Hepatocyte (in vitro differentiated cells): Measurements from ENCODE around the gene MACROD2. TPM values are rescaled to one million over a fixed set of nuclear protein-coding genes. Genes with fewer than 3 reads are reported as not detected.

ENCODE experiments used
- DNase-seq: peaks from one replicate; pipeline ENCODE4 v3.0.0-alpha.2; 2016; ENCODE audit warnings: low spot score
- H2AFZ ChIP-seq: fragments of 200-600 bp; sonication (generic); 2 replicates; pipeline ENCODE4 v1.6.0; 2016; ENCODE audit warnings: antibody characterized with exemption, mild to moderate bottlenecking
- H3K27ac ChIP-seq: fragments of 200-600 bp; sonication (generic); 2 replicates; pipeline ENCODE4 v1.5.1; 2016; ENCODE audit warnings: mild to moderate bottlenecking
- H3K27me3 ChIP-seq: fragments of 200-600 bp; sonication (generic); 2 replicates; pipeline ENCODE4 v1.6.1; 2016
- H3K36me3 ChIP-seq: fragments of 200-600 bp; sonication (generic); replicated peaks from 2 replicates; pipeline ENCODE4 v1.5.1; 2016; ENCODE audit warnings: low read depth; ENCODE audit not compliant: insufficient read depth
- H3K4me1 ChIP-seq: fragments of 200-600 bp; sonication (generic); 2 replicates; pipeline ENCODE4 v1.5.1; 2016; ENCODE audit warnings: mild to moderate bottlenecking, moderate library complexity; ENCODE audit not compliant: insufficient read depth
- H3K4me2 ChIP-seq: fragments of 200-600 bp; sonication (generic); 2 replicates; pipeline ENCODE4 v1.6.0; 2016
- H3K4me3 ChIP-seq: fragments of 200-600 bp; sonication (generic); 2 replicates; pipeline ENCODE4 v1.5.1; 2016; ENCODE audit warnings: mild to moderate bottlenecking
- H3K79me2 ChIP-seq: fragments of 200-600 bp; sonication (generic); 2 replicates; pipeline ENCODE4 v1.6.0; 2017; ENCODE audit warnings: mild to moderate bottlenecking
- H3K9me2 ChIP-seq: fragments of 200-600 bp; sonication (generic); replicated peaks from 2 replicates; pipeline ENCODE4 v1.6.0; 2017; ENCODE audit warnings: mild to moderate bottlenecking; ENCODE audit not compliant: insufficient read depth
- H3K9me3 ChIP-seq: fragments of 200-600 bp; sonication (generic); 2 replicates; pipeline ENCODE4 v1.5.1; 2016; ENCODE audit warnings: low read depth, mild to moderate bottlenecking
- H4K20me1 ChIP-seq: fragments of 200-600 bp; sonication (generic); 2 replicates; pipeline ENCODE4 v1.6.0; 2016; ENCODE audit warnings: mild to moderate bottlenecking; ENCODE audit not compliant: insufficient read depth, poor library complexity, severe bottlenecking
- EZH2 ChIP-seq: fragments of 200-600 bp; sonication (generic); IDR thresholded peaks from 2 replicates; pipeline ENCODE4 v1.6.1; 2016; ENCODE audit warnings: antibody characterized with exemption, mild to moderate bottlenecking, borderline replicate concordance
- EZH2phosphoT487 ChIP-seq: fragments of 200-600 bp; sonication (generic); IDR thresholded peaks from one replicate; pipeline ENCODE4 v1.6.1; 2018; ENCODE audit warnings: antibody characterized with exemption, mild to moderate bottlenecking, low read depth, moderate library complexity; ENCODE audit not compliant: unreplicated experiment, severe bottlenecking
- WGBS: methylation state at CpG from one replicate; pipeline ENCODE4 v1.1.6; 2016; ENCODE audit warnings: low lambda C conversion rate; ENCODE audit errors: missing lambda C conversion rate; 5-methylcytosine and 5-hydroxymethylcytosine counted together
- polyA plus RNA-seq: library from polyadenylated mRNA; unstranded; fragments of >200 nt; fragmentation: Nextera tagmentation; extraction: Ambion mirVana; gene quantifications from 2 replicates; pipeline ENCODE4 v1.2.1, GENCODE V29; 2016
- total RNA-seq: library from RNA; depleted of rRNA; stranded (reverse); fragments of >200 nt; gene quantifications from 2 replicates; pipeline ENCODE4 v1.2.3, GENCODE V29; 2014
- TF ChIP-seq, protein P1 (sequence below): fragments of 200-600 bp; sonication (generic); IDR thresholded peaks from 2 replicates; pipeline ENCODE4 v1.5.1; 2016; ENCODE audit warnings: antibody characterized with exemption, mild to moderate bottlenecking; ENCODE audit not compliant: poor library complexity

MACROD2 gene
- total and polyA plus RNA-seq, 2 experiments from 2014 or later, result 2.4 to 3.1 TPM

DNA sequence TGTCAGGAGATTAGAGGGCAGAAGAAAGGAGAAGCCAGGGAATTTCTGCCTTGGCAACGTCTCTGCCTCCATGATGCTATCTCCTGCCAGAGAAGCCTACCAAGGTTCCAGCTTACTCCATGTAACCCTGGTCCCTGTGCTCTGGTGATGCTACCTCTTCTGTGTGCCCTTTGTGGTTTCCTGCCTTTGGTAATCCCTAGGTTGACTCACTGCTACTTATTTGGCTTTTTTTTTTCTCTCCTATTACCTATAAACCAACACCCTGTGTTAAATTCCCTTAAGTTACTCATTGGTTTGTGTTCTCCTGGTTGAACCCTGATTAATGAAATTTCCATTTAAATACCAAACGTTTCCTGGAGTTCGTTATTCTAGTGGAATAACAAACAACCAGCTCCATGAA lies 869.9 kb downstream of the MACROD2 start:
- no peak overlapping the region for H3K4me2 ChIP-seq
- 86% methylated on average over 3 of the region's 3 CpGs for WGBS
- TF ChIP-seq EZH2phosphoT487 (no peak), EZH2 (no peak)
- TF ChIP-seq, protein P1, sequence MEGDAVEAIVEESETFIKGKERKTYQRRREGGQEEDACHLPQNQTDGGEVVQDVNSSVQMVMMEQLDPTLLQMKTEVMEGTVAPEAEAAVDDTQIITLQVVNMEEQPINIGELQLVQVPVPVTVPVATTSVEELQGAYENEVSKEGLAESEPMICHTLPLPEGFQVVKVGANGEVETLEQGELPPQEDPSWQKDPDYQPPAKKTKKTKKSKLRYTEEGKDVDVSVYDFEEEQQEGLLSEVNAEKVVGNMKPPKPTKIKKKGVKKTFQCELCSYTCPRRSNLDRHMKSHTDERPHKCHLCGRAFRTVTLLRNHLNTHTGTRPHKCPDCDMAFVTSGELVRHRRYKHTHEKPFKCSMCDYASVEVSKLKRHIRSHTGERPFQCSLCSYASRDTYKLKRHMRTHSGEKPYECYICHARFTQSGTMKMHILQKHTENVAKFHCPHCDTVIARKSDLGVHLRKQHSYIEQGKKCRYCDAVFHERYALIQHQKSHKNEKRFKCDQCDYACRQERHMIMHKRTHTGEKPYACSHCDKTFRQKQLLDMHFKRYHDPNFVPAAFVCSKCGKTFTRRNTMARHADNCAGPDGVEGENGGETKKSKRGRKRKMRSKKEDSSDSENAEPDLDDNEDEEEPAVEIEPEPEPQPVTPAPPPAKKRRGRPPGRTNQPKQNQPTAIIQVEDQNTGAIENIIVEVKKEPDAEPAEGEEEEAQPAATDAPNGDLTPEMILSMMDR, result no peak

DNA sequence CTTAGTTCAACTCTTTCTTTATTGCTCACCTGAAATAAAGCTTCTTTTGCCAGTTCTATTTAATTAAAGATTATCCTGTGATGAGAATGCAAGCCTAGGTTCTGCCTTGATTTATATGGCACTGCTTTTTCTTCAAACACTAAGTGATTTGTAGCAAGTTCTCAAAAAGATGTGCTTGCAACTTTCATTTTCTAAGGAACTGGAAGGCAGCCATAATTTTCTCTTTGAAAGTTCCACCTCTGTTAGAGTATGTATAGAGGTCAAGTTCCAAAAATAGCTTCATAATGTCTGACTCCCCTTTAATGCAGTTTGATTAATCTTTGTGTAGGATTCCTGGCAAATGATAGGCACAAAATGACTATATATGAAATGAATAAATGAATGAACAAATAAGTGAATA lies 870.4 kb downstream of the MACROD2 start:
- TF ChIP-seq EZH2phosphoT487 (no peak), EZH2 (no peak)
- TF ChIP-seq, protein P1, result no peak

More for the DNA sequence above, 869.9 kb downstream of the MACROD2 start:
- Histone ChIP-seq H3K27me3 (no peaks in the 10 kb centered on the region), H4K20me1 (no peaks in the 10 kb centered on the region), H3K9me3 (no peaks in the 10 kb centered on the region), H2AFZ (no peak overlapping the region), H3K27ac (no peak overlapping the region), H3K36me3 (no peaks in the 10 kb centered on the region), H3K9me2 (no peaks in the 10 kb centered on the region), H3K4me3 (no peak overlapping the region), H3K79me2 (no peaks in the 10 kb centered on the region), H3K4me1 (no peaks in the 10 kb centered on the region)
- DNase-seq, result no peak

GRCh38 chr20:14866841-14867514 lies 871.7 kb downstream of the MACROD2 start:
- no peak for DNase-seq
- H3K27ac ChIP-seq, result no peak overlapping the region
- TF ChIP-seq EZH2phosphoT487 (no peak), EZH2 (no peak)
- TF ChIP-seq, protein P1, result no peak
- H3K4me1 ChIP-seq, result no peaks in the 10 kb centered on the region
- no peaks in the 10 kb centered on the region for H3K9me2 ChIP-seq
- H3K4me2 ChIP-seq, result no peak overlapping the region
- H3K27me3 ChIP-seq, result no peaks in the 10 kb centered on the region
- H3K9me3 ChIP-seq, result no peaks in the 10 kb centered on the region
- no peaks in the 10 kb centered on the region for H3K79me2 ChIP-seq
- WGBS, result 55% methylated on average over 4 of the region's 4 CpGs
- no peaks in the 10 kb centered on the region for H4K20me1 ChIP-seq
- H2AFZ ChIP-seq, result no peak overlapping the region
- H3K4me3 ChIP-seq, result no peak overlapping the region
- no peaks in the 10 kb centered on the region for H3K36me3 ChIP-seq

More for the DNA sequence above, 870.4 kb downstream of the MACROD2 start:
- no peaks in the 10 kb centered on the region for H3K79me2 ChIP-seq
- H3K4me3 ChIP-seq, result no peak overlapping the region
- DNase-seq, result no peak
- H3K9me3 ChIP-seq, result no peaks in the 10 kb centered on the region
- no peaks in the 10 kb centered on the region for H3K27me3 ChIP-seq
- no peaks in the 10 kb centered on the region for H3K9me2 ChIP-seq
- no peak overlapping the region for H3K27ac ChIP-seq
- H2AFZ ChIP-seq, result no peak overlapping the region
- no peaks in the 10 kb centered on the region for H3K36me3 ChIP-seq
- H3K4me1 ChIP-seq, result no peaks in the 10 kb centered on the region
- no peak overlapping the region for H3K4me2 ChIP-seq
- H4K20me1 ChIP-seq, result no peaks in the 10 kb centered on the region
